IPS DF 4.7 (cell line): Measurements from ENCODE around the gene SDSL.

Experiments used
- DNase-seq: peaks from one replicate; pipeline ENCODE4 v3.0.0-alpha.2; 2013; ENCODE audit warnings: low spot score; ENCODE audit errors: extremely low read depth

Gene SDSL

GRCh38 chr12:113480336-113480971 lies 58.3 kb downstream of the SDSL start:
- no peak for DNase-seq

GRCh38 chr12:113482334-113482733 lies 60.2 kb downstream of the SDSL start:
- DNase-seq, result no peak

- no peak for DNase-seq
Observed at GRCh38 chr12:113485330-113485729, 63.1 kb downstream of the SDSL start.

- DNase-seq, result no peak
Observed at GRCh38 chr12:113486722-113487121, 64.5 kb downstream of the SDSL start.
